Measurements from ENCODE around the gene ACE.

DNA sequence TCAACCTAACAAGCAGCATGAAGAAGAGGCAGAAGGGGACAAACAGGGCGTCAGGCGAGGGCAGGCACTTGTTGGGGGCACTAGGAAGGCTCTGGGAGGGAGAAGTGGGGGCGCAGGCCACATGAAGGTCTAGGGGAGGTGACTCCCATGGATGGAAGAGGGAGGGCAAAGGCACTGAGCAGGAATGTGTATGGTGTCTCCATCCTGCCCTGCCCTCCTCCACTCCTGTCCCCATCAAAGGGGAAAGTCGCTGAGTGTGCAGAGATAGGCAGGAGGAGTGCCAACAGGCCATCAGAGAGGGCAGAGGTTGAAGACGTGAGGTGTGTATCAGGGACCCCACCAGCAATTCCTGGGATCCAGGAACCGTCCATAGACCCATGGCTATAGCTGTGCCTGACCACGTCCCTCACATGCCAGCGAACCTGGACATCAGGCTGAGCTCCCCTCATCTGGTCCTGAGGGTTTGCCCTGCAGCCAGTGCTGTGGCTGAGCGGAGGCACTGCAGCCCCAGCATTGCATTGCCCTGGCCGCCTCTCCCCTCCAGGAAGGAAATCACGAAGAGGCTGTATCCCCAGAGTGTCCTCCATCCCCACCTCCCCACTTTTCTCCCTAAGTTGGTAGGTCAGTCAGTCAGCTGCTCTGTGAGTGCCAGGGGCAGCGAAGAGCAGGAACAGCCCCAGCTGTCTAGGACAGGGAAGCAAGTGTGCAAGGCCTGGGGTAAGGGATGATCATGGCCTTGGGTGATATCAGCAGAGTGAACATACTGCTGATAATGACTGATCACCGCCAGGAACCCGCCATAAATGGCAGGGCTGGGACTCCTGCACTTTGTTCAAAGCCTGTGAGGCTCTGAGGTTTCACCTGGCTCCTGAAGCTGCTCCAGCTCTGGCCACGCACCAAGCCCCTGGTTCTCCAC, 24.6 kb upstream of the ACE start:
- TF ChIP-seq POLR2AphosphoS5 (IDR thresholded peaks at IDR 0.05) (no peak), POLR2A (IDR thresholded peaks at IDR 0.05) (no peak), EP300 (IDR thresholded peaks at IDR 0.05) (no peak)
- TF ChIP-seq, protein P1, sequence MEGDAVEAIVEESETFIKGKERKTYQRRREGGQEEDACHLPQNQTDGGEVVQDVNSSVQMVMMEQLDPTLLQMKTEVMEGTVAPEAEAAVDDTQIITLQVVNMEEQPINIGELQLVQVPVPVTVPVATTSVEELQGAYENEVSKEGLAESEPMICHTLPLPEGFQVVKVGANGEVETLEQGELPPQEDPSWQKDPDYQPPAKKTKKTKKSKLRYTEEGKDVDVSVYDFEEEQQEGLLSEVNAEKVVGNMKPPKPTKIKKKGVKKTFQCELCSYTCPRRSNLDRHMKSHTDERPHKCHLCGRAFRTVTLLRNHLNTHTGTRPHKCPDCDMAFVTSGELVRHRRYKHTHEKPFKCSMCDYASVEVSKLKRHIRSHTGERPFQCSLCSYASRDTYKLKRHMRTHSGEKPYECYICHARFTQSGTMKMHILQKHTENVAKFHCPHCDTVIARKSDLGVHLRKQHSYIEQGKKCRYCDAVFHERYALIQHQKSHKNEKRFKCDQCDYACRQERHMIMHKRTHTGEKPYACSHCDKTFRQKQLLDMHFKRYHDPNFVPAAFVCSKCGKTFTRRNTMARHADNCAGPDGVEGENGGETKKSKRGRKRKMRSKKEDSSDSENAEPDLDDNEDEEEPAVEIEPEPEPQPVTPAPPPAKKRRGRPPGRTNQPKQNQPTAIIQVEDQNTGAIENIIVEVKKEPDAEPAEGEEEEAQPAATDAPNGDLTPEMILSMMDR (IDR thresholded peaks at IDR 0.05): no peak
